ENCODE data around the gene TLR1. TPM values are rescaled to one million over a fixed set of nuclear protein-coding genes. Genes with fewer than 3 reads are reported as not detected.

The TLR1 gene
- polyA plus RNA-seq, 3 donors = 49.8 to 117 (median 62.2) TPM

- Histone ChIP-seq H3K9ac (ENCODE audit: insufficient read depth, low read length, poor library complexity, severe bottlenecking) (no peak overlapping the region), H3K27me3 (ENCODE audit: control insufficient read depth in 2 of 2, insufficient read depth in 2 of 2, low read length in 2 of 2) (no peaks in the 10 kb centered on the region), H3K79me2 (ENCODE audit: insufficient read depth, low read length) (no peaks in the 10 kb centered on the region), H3K36me3 (replicated peaks in 1 of 2; ENCODE audit: control insufficient read depth in 1 of 2, insufficient read depth in 2 of 2, low read length in 2 of 2) (no peaks in the 10 kb centered on the region), H3K4me3 (replicated peaks in 1 of 3; ENCODE audit: low read depth in 2 of 3, low read length in 3 of 3) (no peak overlapping the region), H2AFZ (ENCODE audit: insufficient read depth, low read depth, low read length, poor library complexity, severe bottlenecking) (peak overlapping the region; percentile 21), H3K27ac (ENCODE audit: low read depth in 1 of 2, low read length in 2 of 2) (peak overlapping the region in 1 of 2 donors; percentile 81), H4K20me1 (ENCODE audit: insufficient read depth, low read length) (no peaks in the 10 kb centered on the region), H3K4me2 (replicated peaks; ENCODE audit: extremely low read depth, low read length, poor library complexity, severe bottlenecking) (no peak overlapping the region), H3K9me3 (replicated peaks in 1 of 2; ENCODE audit: control insufficient read depth in 1 of 2, insufficient read depth in 1 of 2, low read length in 2 of 2) (no peaks in the 10 kb centered on the region), H3K4me1 (ENCODE audit: control insufficient read depth in 1 of 2, insufficient read depth in 2 of 2, low read length in 2 of 2) (peaks cover 32 to 51% of the 10 kb centered on the region in 2 donors)
- peak in 1 of 3 donors; percentile 41 for DNase-seq
- intact Hi-C loops (cut with micrococcal nuclease) = no loop called here
- Mint-ChIP-seq H3K36me3 (peaks cover 7 to 9% of the 10 kb centered on the region in 2 donors), H3K9me3 (peaks cover 0 to 12% (median 5%) of the 10 kb centered on the region in 7 donors), H3K27ac (peak overlapping the region; percentile 79 to 91 (median 88)), H3K4me3 (no peak overlapping the region), H3K27me3 (ENCODE audit: low read depth in 3 of 3) (no peaks in the 10 kb centered on the region), H3K4me1 (peaks cover 55% of the 10 kb centered on the region)
- WGBS (ENCODE audit: insufficient coverage) = 83% methylated on average over 1 of the region's 2 CpGs
- TF ChIP-seq CTCF (IDR thresholded peaks at IDR 0.05) = no peak
Measured at GRCh38 chr4:38769857-38770256, 34.7 kb downstream of the TLR1 start.

GRCh38 chr4:38769441-38769840 lies 35.1 kb downstream of the TLR1 start:
- no CpG with 5 or more reads among the region's 2 CpGs for WGBS (ENCODE audit: insufficient coverage)
- Mint-ChIP-seq H3K36me3 (peaks cover 6 to 9% of the 10 kb centered on the region in 2 donors), H3K4me3 (no peak overlapping the region), H3K9me3 (peaks cover 0 to 12% (median 5%) of the 10 kb centered on the region in 7 donors), H3K4me1 (peaks cover 56% of the 10 kb centered on the region), H3K27me3 (ENCODE audit: low read depth in 3 of 3) (no peaks in the 10 kb centered on the region), H3K27ac (peak overlapping the region; percentile 79 to 91 (median 88))
- Histone ChIP-seq H2AFZ (ENCODE audit: insufficient read depth, low read depth, low read length, poor library complexity, severe bottlenecking) (no peak overlapping the region), H3K27me3 (ENCODE audit: control insufficient read depth in 2 of 2, insufficient read depth in 2 of 2, low read length in 2 of 2) (no peaks in the 10 kb centered on the region), H3K4me1 (ENCODE audit: control insufficient read depth in 1 of 2, insufficient read depth in 2 of 2, low read length in 2 of 2) (peaks cover 36 to 51% of the 10 kb centered on the region in 2 donors), H4K20me1 (ENCODE audit: insufficient read depth, low read length) (no peaks in the 10 kb centered on the region), H3K9ac (ENCODE audit: insufficient read depth, low read length, poor library complexity, severe bottlenecking) (no peak overlapping the region), H3K79me2 (ENCODE audit: insufficient read depth, low read length) (no peaks in the 10 kb centered on the region), H3K4me3 (replicated peaks in 1 of 3; ENCODE audit: low read depth in 2 of 3, low read length in 3 of 3) (peak overlapping the region in 1 of 3 experiments; percentile 59), H3K27ac (ENCODE audit: low read depth in 1 of 2, low read length in 2 of 2) (peak overlapping the region in 1 of 2 donors; percentile 81), H3K9me3 (replicated peaks in 1 of 2; ENCODE audit: control insufficient read depth in 1 of 2, insufficient read depth in 1 of 2, low read length in 2 of 2) (no peaks in the 10 kb centered on the region), H3K36me3 (replicated peaks in 1 of 2; ENCODE audit: control insufficient read depth in 1 of 2, insufficient read depth in 2 of 2, low read length in 2 of 2) (no peaks in the 10 kb centered on the region), H3K4me2 (replicated peaks; ENCODE audit: extremely low read depth, low read length, poor library complexity, severe bottlenecking) (peak overlapping the region; percentile 56)
- intact Hi-C loops (cut with micrococcal nuclease) = no loop called here
- no peak for DNase-seq
- TF ChIP-seq CTCF (IDR thresholded peaks at IDR 0.05) = no peak

All from CD14-positive monocyte (primary cell).